ENCODE results near the gene CCNA2.

The CCNA2 gene

GRCh38 chr4:121823505-121824170, at the start of gene CCNA2:
CCNA2 (minus strand) TSS chr4:121823883; CDS start chr4:121823628, 255 bp downstream.
- peak; percentile 71 to 97 (median 91) for DNase-seq

GRCh38 chr4:121869841-121870822, 46.4 kb upstream of the CCNA2 start, which contains the start of gene BBS7:
BBS7 (minus strand) TSS chr4:121870474; CDS start chr4:121870313, 161 bp downstream.
- DNase-seq = peak; percentile 59 to 99 (median 94)

GRCh38 chr4:121863799-121864198, 40.1 kb upstream of the CCNA2 start:
- DNase-seq = no peak

- DNase-seq = no peak
Observed at GRCh38 chr4:121861426-121861825, 37.7 kb upstream of the CCNA2 start.

GRCh38 chr4:121860121-121860520, 36.4 kb upstream of the CCNA2 start:
- no peak for DNase-seq

- no peak for DNase-seq
Observed at GRCh38 chr4:121851354-121851753, 27.7 kb upstream of the CCNA2 start.

GRCh38 chr4:121846662-121847061, 23.0 kb upstream of the CCNA2 start:
- no peak for DNase-seq

- DNase-seq = no peak
Observed at GRCh38 chr4:121842862-121843261, 19.2 kb upstream of the CCNA2 start.

- DNase-seq = no peak
Observed at GRCh38 chr4:121838136-121838535, 14.5 kb upstream of the CCNA2 start.

- DNase-seq = no peak
Observed at GRCh38 chr4:121829511-121829910, 5.8 kb upstream of the CCNA2 start.

GRCh38 chr4:121827853-121828252, 4.2 kb upstream of the CCNA2 start:
- DNase-seq = no peak

GRCh38 chr4:121824950-121825349, 1.3 kb upstream of the CCNA2 start:
- no peak for DNase-seq

GRCh38 chr4:121824171-121824527, 466 bp upstream of the CCNA2 start:
- DNase-seq = no peak

GRCh38 chr4:121822796-121823504, 733 bp downstream of the CCNA2 start:
- peak in 10 of 56 donors; percentile 1 to 30 (median 16) for DNase-seq

GRCh38 chr4:121822047-121822446, 1.6 kb downstream of the CCNA2 start:
- DNase-seq = no peak

- no peak for DNase-seq
Observed at GRCh38 chr4:121819216-121819965, 4.3 kb downstream of the CCNA2 start.

- no peak for DNase-seq
Observed at GRCh38 chr4:121818215-121818614, 5.5 kb downstream of the CCNA2 start.

- DNase-seq = no peak
Observed at GRCh38 chr4:121817701-121818100, 6.0 kb downstream of the CCNA2 start.

- DNase-seq = no peak
Observed at GRCh38 chr4:121817006-121817405, 6.7 kb downstream of the CCNA2 start.

- no peak for DNase-seq
Observed at GRCh38 chr4:121814756-121815155, 8.9 kb downstream of the CCNA2 start.

- no peak for DNase-seq
Observed at GRCh38 chr4:121811122-121811521, 12.6 kb downstream of the CCNA2 start.
